Ishikawa (cell line): ENCODE measurements around the gene OR2L3.

Source experiments
- CEBPB ChIP-seq: IDR thresholded peaks from 2 replicates; pipeline ENCODE4 v1.6.1; 2012
- CREB1 ChIP-seq: IDR thresholded peaks from 2 replicates; pipeline ENCODE4 v1.6.1; 2012; ENCODE audit warnings: low read depth
- EGR1 ChIP-seq: IDR thresholded peaks from 2 replicates; pipeline ENCODE4 v1.6.1; 2012
- EP300 ChIP-seq: IDR thresholded peaks from 2 replicates; pipeline ENCODE4 v1.6.1; 2012; ENCODE audit warnings: borderline replicate concordance
- FOXM1 ChIP-seq: IDR thresholded peaks from 2 replicates; pipeline ENCODE4 v1.6.1; 2012; ENCODE audit warnings: low read depth, borderline replicate concordance
- MAX ChIP-seq: IDR thresholded peaks from 2 replicates; pipeline ENCODE4 v1.6.1; 2012
- NFIC ChIP-seq: IDR thresholded peaks from 2 replicates; pipeline ENCODE4 v1.6.1; 2012
- RAD21 ChIP-seq: IDR thresholded peaks from 2 replicates; pipeline ENCODE4 v1.6.1; 2012; ENCODE audit warnings: low read depth
- REST ChIP-seq: IDR thresholded peaks from 2 replicates; pipeline ENCODE4 v1.6.1; 2012; ENCODE audit warnings: low read depth, mild to moderate bottlenecking
- TAF1 ChIP-seq: IDR thresholded peaks from 2 replicates; pipeline ENCODE4 v1.6.1; 2012; ENCODE audit warnings: low read depth, mild to moderate bottlenecking
- TCF12 ChIP-seq: IDR thresholded peaks from 2 replicates; pipeline ENCODE4 v1.6.1; 2012; ENCODE audit warnings: low read depth
- TEAD4 ChIP-seq: IDR thresholded peaks from 2 replicates; pipeline ENCODE4 v1.6.1; 2012
- YY1 ChIP-seq: IDR thresholded peaks from 2 replicates; pipeline ENCODE4 v1.6.1; 2012; ENCODE audit warnings: low read depth
- ZBTB7A ChIP-seq: IDR thresholded peaks from 2 replicates; pipeline ENCODE4 v1.6.1; 2012; ENCODE audit warnings: low read depth
- TF ChIP-seq, protein P1 (sequence below): IDR thresholded peaks from 2 replicates; pipeline ENCODE4 v1.6.1; 2012

Gene OR2L3

GRCh38 chr1:248046536-248046935 is at the start of gene OR2L3:
Gene OR2L3, plus strand, starts transcription at chr1:248046836. Its CDS starts 13,846 bp downstream, at chr1:248060682.
- TF ChIP-seq TAF1 (no peak), REST (no peak), YY1 (no peak), CREB1 (no peak), EGR1 (no peak), TEAD4 (no peak), ZBTB7A (no peak), FOXM1 (no peak), RAD21 (no peak), NFIC (no peak), EP300 (no peak), CEBPB (no peak), MAX (no peak), TCF12 (no peak)
- TF ChIP-seq, protein P1, sequence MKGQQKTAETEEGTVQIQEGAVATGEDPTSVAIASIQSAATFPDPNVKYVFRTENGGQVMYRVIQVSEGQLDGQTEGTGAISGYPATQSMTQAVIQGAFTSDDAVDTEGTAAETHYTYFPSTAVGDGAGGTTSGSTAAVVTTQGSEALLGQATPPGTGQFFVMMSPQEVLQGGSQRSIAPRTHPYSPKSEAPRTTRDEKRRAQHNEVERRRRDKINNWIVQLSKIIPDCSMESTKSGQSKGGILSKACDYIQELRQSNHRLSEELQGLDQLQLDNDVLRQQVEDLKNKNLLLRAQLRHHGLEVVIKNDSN = no peak

- TF ChIP-seq CREB1 (no peak), RAD21 (no peak)
These were observed 47.8 kb upstream of the OR2L3 start for GRCh38 chr1:247998811-247999210.

- no peak for TF ChIP-seq TAF1
- TF ChIP-seq TCF12 = no peak
- no peak for TF ChIP-seq REST
- no peak for TF ChIP-seq RAD21
These were observed 46.5 kb upstream of the OR2L3 start for GRCh38 chr1:248000169-248000568.

DNA sequence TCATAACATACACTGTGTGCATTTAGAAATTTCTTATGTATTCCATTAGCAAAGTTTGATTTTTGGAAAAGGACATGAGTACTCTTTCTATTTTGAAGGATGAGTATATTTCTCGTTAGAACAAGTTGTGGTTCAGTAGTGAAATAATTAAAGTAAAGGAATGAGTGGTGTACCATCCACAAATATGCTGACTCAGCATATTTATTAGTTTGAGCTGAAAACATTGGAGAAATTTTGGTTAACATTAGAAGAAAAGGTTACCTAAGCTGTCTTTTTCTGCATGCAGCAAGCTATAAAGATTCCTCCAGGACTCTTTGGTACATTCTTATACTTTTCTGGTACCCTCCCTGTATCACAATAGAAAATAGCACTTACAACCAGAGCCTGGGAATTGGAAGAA is 38.9 kb upstream of the OR2L3 start:
- no peak for TF ChIP-seq MAX
- TF ChIP-seq ZBTB7A = no peak
- TF ChIP-seq TAF1 = no peak
- TF ChIP-seq CREB1 = no peak
- TF ChIP-seq RAD21 = no peak
- TF ChIP-seq YY1 = no peak
- TF ChIP-seq NFIC = no peak

DNA sequence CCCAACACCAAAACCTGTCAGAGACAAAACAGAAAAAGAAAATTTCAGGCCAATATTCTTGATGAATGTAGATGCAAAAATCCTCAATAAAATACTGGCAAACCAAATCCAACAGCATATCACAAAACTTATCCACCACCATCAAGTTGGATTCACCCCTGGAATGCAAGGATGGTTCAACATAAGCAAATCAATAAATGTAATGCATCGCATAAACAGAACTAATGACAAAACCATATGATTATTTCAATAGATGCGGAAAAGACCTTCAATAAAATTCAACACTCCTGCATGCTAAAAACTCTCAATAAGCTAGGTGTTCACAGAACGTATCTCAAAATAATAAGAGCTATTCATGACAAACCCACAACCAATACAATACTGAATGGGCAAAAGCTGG is 37.0 kb upstream of the OR2L3 start:
- TF ChIP-seq CREB1 (no peak), MAX (no peak), FOXM1 (no peak), CEBPB (no peak), TCF12 (no peak), REST (no peak)
- TF ChIP-seq, protein P1 = no peak
